GM21381 (cell line): Measurements from ENCODE around the gene IQCN.
A peak's percentile ranks its signal among the peaks of the same experiment; 100 is the strongest.

ENCODE experiments used
- ATAC-seq: cut with Tn5 transposase; IDR thresholded peaks from one replicate; pipeline ENCODE4 v1.9.1; 2021; ENCODE audit warnings: mild to moderate bottlenecking, moderate library complexity; ENCODE audit not compliant: unreplicated experiment

IQCN gene

DNA sequence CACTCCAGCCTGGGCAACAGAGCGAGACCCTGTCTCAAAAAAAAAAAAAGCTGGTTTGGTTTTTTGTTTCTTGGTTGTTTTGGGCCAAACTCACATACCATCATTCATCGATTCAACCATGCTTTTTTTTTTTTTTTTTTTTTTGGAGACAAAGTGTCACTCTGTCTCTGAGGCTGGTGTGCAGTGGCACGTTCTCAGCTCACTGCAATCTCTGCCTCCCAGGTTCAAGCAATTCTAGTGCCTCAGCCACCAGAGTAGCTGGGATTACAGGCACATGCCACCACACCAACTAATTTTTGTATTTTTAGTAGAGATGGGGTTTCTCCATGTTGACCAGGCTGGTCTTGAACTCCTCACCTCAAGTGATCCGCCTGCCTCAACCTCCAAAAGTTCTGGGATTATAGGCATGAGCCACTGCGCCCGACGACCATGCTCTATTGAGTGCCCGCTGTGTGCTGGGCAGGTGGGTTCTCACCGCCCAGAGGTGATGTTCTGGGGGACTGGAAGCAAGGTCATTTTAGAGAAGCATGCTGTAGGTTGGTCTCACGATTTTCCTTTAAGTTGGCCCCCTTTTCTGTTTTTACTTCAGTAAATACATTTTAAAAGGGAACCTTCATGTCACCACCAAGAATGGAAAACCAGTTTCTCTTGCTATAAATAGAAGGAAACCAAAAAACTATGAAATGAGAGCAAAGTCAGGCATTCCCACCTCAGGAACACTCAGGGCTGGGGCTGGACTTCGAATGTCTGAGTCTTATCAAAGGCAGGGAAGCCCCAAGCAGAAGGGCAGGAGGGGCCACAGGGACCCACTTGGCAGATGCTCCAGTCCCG lies 15.4 kb upstream of the IQCN start:
- ATAC-seq = no peak

DNA sequence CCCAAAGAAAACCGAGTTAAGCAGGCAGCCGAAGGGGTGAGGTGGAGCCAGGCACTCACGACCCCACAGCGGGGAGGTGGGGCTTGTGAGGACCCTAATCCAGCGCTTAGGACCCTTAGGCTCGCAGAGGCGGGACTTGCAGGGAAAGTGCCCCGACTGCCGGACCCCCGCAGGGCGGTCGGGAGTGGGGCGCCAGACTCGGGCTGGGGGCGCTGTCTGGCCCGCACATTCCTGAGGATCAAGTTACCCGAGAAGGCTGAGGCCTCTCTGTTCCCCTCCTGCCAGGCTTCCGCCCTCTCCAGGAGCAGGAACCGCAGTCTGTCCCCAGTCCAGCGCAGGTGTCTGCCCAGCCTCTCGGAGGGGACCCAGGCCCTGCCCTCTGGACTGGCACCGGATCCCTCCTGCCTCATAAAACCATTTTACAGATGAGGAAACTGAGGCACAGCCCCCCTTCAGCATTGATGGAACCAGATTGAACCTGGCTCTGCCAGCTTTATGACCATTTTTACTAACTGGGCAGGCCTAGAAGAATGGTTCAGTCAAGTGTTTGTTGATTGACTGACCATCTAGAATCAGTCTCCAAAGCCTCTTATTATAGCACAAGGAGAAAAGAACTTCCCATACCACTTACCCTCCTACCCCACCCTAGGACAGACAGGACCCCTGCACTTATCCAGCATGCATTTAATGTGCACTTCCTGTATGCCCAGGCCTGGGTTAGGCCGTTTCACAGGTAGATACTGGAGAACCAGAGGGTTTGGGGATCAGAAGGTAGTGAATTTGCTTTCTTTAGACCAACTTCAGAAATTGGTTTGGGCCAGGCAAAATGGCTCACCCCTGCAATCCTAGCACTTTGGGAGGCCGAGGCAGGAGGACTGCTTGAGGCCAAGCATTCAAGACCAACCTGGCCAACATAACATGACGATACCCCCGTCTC lies 13.9 kb upstream of the IQCN start:
- ATAC-seq = no peak

DNA sequence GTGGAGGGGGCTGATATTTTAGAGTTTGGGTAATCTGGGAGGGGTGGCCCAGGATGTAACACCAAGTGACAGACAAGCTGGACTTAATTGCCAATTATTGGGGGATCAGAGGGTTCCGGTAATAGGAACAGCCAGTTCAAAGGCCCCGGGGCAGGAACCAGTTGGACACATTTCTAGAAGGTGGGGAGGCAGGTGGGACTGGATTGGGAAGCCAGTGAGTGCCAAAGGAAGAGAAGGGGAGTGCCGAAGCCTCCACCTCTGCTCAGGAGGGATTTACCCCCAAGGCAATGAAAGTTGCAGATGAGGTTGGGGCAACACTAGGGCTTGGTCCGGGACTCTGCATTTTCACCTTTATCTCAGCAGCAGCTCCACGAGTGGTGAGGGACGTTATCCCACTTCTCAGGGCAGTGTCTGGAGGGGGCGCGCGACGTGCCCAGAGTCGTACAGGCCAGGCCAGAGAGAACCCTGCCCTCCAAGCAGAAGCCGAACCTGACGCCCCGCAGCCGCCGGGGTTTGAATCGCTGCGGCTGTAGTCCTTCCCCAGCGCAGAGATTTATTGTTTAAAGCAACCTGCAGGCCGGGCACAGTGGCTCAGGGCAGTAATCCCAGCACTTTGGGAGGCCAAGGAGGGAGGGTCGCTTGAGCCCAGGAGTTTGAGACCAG lies 12.9 kb upstream of the IQCN start:
- ATAC-seq = no peak

DNA sequence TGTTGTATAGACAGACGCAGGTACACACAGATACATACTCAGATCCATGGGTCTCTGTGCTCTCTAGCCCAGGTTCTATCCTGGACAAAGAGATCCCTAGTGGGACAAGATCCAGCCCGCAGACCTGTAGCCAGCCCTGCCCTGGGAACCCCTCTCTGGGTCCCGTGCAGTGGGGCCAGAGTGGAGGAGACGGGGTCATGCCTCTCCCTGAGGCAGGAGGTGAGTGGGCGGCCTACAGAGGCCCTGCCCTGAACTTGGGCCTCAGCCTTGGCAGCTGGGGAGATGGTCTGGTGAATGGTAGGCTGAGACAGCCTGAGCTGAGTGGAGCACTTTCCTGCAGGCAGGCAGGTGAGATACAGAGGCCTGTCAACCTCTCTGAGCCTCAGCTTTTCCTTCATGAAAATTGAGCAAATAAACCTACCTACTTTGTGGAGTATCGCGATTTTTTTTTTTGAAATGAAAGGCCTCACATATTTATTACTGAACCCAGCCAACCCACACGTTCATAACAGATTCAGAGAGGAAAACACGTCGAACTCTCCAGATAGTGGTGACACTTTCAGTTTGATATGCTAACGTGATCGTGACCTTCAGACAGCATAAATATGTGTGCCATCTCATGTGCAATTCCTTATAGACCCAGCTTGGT lies 10.6 kb upstream of the IQCN start:
- no peak for ATAC-seq

DNA sequence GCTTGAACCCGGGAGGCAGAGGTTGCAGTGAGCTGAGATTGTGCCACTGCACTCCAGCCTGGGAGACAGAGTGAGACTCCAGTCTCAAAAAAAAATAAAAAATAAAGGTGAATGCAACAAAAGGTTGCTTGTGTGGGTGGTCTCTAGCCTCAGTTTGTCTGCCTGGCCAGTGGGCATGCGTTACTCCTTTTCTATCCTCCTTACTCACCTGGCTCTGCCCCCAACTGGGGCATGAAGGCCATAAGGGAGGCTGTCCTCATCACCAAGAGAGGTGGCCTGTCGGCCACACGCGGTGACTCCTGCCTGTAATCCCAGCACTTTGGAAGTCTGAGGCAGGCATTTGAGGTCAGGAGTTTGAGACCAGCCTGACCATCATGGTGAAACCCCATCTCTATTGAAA lies 9.1 kb upstream of the IQCN start:
- ATAC-seq = no peak

DNA sequence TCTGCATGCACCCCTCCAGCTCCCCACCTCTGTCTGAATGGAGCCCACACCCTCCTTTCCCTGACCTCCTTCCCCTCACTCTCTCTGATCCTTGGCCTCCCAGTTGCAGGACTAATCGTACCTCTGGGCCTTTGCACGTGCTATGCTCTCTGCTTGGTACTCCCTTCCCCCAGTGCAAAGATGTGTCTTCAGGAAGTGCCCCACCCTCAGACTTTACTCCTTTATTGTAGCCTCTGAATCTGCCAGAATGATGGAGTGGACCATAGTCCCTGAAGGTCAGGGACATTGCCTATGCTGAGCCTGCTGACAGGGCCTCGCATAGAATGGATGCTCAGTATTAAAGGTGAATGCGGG lies 8.5 kb upstream of the IQCN start:
- no peak for ATAC-seq

DNA sequence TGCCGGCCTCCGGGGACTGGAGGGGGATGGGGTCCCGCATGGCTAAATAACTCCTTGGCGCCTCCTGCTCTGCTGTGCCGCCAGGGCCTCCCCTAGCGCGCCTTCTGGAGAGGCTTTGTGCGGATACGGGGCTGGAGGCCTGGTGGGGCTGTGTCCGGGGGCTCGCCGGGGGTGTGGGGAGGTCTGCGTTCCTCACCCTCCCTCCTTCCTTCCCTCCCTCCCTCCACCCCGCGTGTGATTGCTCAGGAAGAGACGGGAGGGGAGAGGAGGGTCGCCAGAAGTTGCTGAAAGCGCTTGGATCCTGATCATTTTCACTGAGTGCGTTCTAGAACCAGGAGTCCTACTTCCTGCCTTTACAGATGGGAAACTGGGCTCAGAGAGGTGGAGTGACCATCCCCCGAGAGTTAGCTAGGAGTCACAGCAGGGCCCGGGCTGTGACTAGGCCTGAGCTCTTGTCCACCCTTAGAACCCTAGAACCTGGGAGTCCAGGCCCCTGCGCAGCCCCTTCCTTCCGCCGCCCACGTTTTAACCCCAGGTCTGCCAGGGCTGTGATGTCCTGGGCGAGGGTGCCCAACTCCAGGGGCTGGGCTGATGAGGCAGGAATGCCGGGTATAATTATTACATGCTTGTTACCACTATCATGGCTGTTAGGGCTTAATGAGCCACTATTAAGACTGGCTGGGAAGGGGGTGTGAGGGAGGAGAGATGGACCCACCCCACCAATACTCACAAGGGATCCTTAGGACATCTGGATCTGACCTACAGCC lies 8.0 kb upstream of the IQCN start:
- ATAC-seq = no peak

DNA sequence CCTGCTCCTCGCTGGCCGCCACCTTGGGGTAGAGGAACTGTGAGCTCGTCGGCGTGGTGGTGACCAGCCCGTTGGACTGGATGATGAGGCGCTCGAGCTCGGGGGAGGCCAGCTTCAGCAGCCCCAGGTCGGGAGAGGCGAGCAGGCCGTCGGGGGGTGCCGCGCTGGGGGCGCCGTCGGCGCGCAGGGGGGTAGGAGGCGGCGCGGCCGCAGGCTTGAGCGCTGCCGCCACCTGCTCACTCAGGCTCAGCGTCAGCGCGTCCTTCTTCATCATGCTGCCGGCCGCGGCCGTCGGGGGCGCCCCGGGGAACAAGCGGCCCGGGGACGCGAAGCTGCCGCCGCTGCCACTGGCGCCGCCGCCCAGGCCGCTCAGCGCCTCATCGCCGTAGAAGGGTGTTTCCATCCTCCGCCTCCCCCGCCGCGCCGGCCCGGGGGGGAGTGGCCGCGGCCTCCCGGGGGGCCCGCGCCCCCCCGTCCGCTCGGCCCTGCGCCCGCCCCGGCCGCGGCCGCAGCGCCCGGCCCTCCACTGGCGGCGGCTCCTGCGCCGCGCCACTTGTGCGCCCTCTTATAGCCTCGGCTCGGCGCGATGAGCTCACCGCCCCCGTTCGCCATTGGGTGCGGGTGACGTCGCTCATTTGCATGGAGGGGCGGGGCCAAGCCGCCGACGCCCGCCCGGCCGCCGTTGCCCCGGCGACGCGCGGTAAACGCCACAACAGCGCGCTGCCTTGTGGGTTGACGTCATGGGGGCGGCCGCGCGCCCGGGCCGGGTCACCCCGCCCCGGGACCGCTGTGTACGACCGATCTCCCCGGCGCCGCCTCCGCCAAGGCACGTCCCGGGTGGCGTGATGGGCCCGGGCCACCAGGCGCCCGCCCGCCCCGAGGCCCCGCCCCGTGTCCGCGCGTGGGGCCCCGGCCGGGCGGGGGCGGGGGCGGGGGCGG lies 7.1 kb upstream of the IQCN start, which contains the start of gene JUND:
Gene JUND (minus strand): TSS at position 541 of the 939 bp plus-strand sequence. CDS start 138 bp downstream, at position 403.
- peak; percentile 63 for ATAC-seq

DNA sequence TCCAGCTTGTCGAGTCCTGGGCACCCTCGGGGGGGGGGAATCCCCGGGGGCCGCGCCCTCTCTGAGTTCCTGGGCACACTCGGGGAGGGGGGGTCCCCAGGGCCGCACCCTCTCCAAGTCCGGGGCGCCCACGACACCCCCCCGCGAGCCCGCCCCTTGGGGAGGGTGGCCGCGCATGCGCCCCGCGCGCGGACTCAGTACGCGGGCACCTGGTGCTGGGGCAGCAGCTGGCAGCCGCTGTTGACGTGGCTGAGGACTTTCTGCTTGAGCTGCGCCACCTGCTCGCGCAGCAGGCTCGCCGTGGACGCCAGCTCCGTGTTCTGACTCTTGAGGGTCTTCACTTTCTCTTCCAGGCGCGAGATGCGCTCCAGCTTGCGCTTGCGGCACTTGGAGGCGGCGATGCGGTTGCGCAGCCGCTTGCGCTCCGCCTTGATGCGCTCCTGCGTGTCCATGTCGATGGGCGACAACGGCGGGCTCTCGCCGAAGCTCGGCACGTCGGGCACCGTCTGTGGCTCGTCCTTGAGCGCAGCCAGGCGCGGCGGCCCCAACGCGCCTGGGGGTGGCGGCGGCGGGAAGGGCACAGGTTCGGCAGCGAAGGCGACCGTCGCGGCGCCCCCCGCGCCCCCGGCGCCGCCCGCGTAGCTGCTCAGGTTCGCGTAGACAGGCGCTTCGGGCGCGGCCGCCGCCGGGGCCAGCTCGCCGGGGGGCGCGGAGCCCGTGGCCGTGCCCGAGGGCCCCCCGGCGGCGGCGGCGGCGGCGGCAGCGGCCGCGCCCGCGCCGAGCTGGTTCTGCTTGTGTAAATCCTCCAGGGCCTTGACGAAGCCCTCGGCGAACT lies 6.2 kb upstream of the IQCN start:
- peak; percentile 19 for ATAC-seq

GRCh38 chr19:18279516-18280246 lies 5.4 kb upstream of the IQCN start:
- peak; percentile 16 for ATAC-seq

GRCh38 chr19:18279266-18279515 lies 4.9 kb upstream of the IQCN start:
- no peak for ATAC-seq

GRCh38 chr19:18278521-18279265 lies 4.4 kb upstream of the IQCN start:
- ATAC-seq = no peak

- no peak for ATAC-seq
Measured at GRCh38 chr19:18274781-18275356, 617 bp upstream of the IQCN start.

DNA sequence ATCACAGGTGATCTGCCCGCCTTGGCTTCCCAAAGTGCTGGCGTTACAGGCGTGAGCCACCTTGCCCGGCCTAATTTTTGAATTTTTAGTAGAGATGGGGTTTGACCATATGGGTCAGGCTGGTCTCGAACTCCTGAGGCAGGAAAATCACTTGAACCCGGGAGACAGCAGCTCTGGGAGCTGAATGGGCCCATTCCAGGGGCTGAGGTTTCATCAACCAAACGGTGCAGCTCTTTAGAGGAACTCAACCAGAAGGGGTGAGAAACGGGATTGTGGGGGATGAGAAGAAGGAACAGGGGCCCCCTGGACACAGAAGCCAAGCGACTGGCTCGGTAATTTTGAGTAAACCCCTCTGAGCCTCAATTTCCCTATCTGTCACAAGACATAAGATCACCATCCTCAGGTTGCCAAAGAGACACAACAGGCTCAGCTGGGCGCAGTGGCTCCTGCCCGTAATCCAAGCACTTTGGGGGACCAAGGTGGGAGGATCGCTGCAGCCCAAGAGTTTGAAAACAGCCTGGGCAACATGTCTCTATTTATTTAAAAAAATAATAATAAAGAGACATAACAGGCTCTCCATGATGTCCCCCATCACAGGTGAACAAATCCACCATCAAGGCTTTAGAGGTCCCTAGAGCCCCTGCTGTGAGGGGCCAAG lies 562 bp downstream of the IQCN start:
- ATAC-seq = no peak

DNA sequence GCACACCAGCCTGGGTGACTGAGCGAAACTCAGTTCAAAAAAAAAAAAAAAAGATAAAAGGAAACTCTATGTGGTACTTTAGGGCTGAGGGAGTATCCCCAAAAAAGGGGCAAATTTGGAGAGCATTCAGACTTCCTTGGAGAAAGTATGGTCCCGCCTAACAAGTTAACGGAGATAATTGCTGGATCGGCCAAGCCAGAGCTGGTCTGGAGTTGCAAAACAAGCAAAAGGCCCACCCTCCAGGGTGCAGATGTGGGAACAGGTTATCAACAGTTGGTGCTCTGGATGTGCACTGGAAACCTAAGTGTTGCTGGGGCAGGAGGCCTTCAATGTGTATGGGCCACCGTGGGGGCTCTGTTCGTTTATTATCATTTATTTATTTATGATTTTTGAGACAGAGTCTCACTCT lies 2.8 kb downstream of the IQCN start:
- ATAC-seq = no peak

DNA sequence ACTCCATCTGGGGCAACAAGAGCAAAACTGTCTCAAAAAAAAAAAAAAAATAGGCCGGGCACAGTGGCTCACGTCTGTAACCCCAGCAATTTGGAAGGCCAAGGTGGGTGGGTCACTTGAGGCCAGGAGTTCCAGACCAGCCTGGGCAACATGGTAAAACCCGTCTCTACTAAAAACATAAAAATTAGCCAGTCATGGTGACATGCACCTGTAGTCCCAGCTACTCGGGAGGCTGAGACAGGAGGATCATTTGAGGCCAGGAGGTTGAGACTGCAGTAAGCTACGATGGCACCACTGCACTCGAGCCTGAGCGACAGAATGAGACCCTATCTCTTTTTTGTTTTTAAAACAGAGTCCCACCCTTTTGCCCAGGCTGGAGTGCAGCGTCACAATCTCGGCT lies 3.9 kb downstream of the IQCN start:
- no peak for ATAC-seq
